HG02610 (cell line): Measurements from ENCODE around the gene EIF2B5.
"Not testable (repeated sequence)": the region's sequence is repeated elsewhere in the genome, so short reads cannot be mapped to it uniquely, and the experiment has no call there.

ENCODE experiments used
- ATAC-seq: cut with Tn5 transposase; IDR thresholded peaks from one replicate; pipeline ENCODE4 v1.9.1; 2021; ENCODE audit warnings: mild to moderate bottlenecking, moderate library complexity; ENCODE audit not compliant: unreplicated experiment

Gene EIF2B5

GRCh38 chr3:184145751-184146270 is 10.7 kb downstream of the EIF2B5 start:
- ATAC-seq: no peak

- ATAC-seq: no peak
These were observed 12.9 kb downstream of the EIF2B5 start for GRCh38 chr3:184148076-184148475.

- ATAC-seq: no peak
These were observed 14.0 kb downstream of the EIF2B5 start for GRCh38 chr3:184149123-184149522.

DNA sequence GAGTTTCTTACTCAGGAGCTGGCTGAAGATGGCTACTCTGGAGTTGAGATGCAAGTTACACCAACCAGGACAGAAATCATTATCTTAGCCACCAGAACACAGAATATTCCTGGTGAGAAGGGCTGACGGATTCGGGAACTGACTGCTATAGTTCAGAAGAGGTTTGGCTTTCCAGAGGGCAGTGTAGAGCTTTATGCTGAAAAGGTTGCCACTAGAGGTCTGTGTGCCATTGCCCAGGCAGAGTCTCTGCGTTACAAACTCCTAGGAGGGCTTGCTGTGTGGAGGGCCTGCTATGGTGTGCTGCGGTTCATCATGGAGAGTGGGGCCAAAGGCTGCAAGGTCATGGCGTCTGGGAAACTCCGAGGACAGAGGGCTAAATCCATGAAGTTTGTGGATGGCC is 14.6 kb downstream of the EIF2B5 start:
- ATAC-seq: not testable (repeated sequence)

DNA sequence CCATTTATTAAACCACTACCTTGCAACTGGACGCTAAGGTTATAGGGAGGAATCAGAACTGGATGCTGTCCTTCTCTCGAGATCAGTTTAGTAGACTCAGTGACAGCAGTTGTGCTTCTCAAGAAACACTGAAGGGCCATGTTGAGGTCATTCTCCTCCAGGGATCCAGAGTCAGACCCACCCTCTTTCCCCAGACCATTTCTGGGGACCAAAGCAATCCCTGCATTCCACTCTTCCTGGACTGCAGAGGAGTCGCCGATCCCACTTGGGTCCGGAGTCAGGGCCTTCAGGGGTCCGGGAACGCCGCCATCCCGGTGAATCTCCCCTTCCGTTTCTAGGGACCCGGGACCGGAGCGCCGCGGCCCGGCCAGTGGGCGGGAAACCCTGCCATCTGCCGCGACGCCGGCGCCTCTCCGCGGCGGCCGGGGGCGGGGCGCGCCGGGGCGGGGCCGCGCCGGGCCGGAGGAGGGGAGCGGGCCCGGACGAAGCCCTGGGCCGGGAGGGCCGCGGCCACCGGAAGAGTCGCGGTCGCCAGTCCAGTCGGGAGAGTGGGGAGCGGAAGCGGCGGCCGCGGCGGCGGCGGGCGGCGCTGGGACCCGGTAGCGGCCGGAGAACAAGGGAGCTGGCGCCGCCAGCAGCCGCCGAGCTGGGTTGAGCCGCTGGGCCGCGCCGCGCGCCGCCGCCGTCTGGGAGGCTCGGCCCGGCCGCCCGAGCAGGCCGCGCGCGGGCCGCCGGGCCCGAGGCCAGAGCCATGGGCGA is 19.9 kb downstream of the EIF2B5 start, which contains the start of gene DVL3:
Gene DVL3, plus strand, starts transcription at position 493 of the 759 bp plus-strand sequence. Its CDS starts 259 bp downstream, at position 752.
- peak; percentile 75 for ATAC-seq

DNA sequence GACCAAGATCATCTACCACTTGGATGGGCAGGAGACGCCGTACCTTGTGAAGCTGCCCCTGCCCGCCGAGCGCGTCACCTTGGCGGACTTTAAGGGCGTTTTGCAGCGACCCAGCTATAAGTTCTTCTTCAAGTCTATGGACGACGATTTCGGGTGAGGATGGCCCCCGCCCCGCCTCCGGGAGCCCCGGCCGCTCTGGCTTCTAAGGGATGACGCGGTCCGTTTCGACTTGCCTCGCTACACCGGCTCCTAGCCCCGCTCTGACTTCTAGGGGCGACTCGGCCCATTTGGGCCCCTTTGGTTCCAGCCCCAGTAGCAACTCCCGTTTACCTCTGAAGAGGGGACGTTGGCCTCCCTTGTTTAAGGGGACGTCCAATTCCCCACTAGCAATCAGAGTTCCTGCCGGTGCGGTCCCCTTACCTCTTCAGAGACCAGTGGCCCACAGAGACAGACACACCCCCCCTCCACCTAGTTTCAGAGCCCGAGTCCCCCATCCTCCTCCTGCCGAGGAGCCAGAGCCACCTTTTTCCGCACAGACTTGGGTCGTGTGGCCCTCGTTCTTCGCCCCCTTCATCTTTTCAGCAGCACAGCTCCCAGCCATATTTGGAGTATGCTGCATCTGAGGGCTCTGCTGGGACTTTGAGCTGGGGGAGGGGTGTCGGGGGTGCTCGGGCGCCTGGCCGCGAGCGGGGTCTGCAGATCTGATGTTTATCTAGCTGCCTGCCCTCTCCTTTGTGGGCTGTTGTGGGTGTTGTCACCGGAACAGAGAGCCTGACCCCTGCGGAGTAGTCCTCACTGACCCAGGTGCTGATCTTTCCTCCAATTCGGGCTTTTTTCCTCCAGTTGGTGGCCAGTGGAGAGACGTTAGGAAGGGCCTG is 20.7 kb downstream of the EIF2B5 start:
- peak; percentile 26 for ATAC-seq

- no peak for ATAC-seq
These were observed 21.4 kb downstream of the EIF2B5 start for GRCh38 chr3:184156522-184156955.

DNA sequence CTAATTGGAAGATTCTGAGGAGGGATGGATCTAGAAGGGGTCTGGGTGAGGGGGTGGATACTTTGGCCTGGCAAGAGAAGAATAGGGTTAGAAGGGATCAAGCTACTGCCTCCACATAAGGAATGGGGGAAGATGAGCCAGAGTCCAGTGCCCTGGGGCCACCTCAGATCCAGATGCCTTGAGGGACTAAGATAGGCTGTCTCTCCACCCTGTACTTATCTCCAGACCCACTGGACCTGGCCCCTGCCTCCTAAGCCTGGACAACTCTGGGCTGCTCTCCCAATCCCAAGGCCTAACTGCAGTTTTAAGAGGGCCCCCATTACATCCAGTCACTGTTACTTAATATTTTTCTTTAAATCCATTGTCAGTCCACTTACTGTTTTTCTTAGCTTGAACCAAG is 22.0 kb downstream of the EIF2B5 start:
- ATAC-seq: no peak

GRCh38 chr3:184158404-184158803 is 23.2 kb downstream of the EIF2B5 start:
- no peak for ATAC-seq

DNA sequence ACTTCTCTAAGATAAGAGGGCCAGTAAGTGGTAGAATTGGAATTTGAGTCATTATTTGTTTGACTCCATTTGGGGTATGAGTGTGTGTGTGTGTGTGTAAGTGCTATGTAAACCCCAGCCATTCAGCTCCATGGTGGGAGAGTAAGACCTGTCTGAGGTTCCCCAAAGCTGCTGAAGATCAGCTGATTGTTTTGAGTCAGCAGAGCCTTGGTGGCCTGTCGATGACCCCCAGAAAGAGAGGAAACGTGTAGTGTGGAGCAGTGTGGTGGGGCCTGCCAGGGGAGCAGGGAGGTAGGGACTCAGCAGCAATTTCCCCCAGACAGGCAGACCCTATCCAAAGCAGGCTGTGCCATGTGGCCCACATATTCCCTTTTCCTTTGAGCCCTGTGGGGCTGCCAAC is 25.3 kb downstream of the EIF2B5 start:
- peak; percentile 34 for ATAC-seq

DNA sequence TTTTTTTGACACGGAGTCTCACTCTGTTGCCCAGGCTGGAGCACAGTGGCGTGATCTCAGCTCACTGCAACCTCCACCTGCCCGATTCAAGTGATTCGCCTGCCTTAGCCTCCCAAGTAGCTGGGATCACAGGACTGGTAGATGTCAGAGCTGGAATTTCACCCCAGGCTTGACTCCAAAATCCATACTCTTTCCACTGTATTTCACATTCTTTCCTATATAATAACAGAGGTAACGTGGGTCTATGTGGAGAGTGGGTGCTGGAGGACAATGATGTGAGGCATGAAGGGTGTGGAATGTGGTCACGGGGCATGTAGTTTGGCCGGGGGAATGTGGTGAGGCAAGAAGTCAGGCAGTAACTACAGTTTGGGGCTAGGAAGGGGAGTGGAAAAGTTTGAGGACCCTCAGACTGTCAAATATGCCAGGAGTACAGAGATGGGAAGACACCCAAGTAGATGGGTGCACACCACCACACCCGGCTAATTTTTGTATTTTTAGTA is 27.5 kb downstream of the EIF2B5 start:
- ATAC-seq: not testable (repeated sequence)

DNA sequence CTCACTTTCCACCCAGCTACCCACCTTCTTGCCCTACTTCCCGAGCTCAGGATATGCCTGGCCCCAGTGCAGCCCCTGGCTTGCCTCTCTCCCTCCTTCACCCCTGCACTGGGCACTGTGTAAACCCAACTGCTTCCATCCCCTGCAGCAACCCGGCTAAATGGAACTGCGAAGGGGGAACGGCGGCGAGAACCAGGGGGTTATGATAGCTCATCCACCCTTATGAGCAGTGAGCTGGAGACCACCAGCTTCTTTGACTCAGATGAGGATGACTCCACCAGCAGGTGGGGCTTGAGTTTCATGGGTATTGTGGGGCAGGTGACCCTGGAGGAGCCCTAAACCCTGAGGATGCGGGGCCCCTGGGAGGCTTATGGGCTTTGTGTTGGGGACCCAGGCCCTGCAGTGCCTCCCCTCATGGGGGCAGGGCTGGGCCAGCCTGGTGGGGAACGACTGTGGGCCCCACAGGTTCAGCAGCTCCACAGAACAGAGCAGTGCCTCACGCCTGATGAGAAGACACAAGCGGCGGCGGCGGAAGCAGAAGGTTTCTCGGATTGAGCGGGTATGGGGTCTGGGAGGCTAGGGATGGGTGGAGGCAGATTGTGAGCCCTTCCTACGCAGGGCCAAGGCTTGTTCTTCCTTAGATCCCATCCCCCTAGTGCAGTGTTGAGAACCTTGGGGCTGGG is 29.6 kb downstream of the EIF2B5 start:
- no peak for ATAC-seq

GRCh38 chr3:184165543-184165942 is 30.4 kb downstream of the EIF2B5 start:
- ATAC-seq: no peak

- no peak for ATAC-seq
These were observed 31.5 kb downstream of the EIF2B5 start for GRCh38 chr3:184166671-184167070.

DNA sequence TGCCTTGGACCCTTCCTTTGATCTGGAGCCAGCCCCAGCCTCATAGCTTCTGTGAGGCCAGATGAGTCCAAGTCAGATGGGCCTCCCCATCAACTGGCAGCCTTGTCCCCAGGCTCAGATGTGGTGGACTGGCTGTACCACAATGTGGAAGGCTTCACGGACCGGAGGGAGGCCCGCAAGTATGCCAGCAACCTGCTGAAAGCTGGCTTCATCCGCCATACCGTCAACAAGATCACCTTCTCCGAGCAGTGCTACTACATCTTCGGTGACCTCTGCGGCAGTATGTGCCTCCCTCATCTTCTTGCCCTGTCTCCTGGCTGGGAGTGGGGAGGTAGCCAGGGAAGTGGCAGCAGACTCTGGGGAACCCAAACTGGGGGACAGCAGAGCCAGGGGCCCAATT is 32.6 kb downstream of the EIF2B5 start:
- no peak for ATAC-seq

GRCh38 chr3:184168363-184169120 is 33.4 kb downstream of the EIF2B5 start:
- no peak for ATAC-seq

- ATAC-seq: no peak
These were observed 35.0 kb downstream of the EIF2B5 start for GRCh38 chr3:184169896-184170875.

DNA sequence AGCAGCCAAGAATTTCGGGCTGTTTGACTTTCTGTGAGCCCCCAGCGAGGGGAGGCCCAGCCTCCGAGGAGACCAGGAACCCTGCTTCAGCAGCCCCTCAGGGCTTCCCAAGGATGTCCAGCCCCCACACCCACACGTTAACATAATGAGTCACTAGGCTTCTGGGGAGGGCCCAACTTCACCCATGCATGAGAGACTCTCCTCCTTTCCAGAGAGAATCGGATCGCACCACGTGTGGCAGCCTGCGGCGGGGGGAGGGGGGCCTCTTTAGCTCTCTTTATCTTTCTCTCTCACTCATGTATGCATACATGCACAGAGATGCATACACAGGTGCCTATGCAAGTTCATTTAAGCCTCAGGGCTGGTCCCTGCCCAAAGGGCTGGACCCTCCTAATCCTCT is 36.4 kb downstream of the EIF2B5 start:
- no peak for ATAC-seq
